Sigmoid colon (tissue), 4 donors: Measurements from ENCODE around the gene PLCH2.

Experiments
- EP300 ChIP-seq, 4 donors: sonication (generic); formaldehyde crosslinking; IDR thresholded peaks; one replicate each; pipeline ENCODE4 v1.6.1; 2017; ENCODE audit warnings: antibody characterized with exemption in 4 of 4
- POLR2A ChIP-seq, 2 donors: fragments of 450-650 bp; IDR thresholded peaks; one replicate each; pipeline ENCODE4 v1.6.1; 2016; ENCODE audit warnings: antibody characterized with exemption in 2 of 2, mild to moderate bottlenecking in 2 of 2, moderate library complexity in 2 of 2
- TF ChIP-seq, protein P1 (sequence below), 4 experiments: fragments of 450-650 bp in 3 of 4; fragments of 200-600 bp in 1 of 4; IDR thresholded peaks; one replicate each; pipeline ENCODE4 v1.5.1; 2016 to 2019; ENCODE audit warnings: antibody characterized with exemption in 4 of 4, mild to moderate bottlenecking in 3 of 4, moderate library complexity in 2 of 4

DNA sequence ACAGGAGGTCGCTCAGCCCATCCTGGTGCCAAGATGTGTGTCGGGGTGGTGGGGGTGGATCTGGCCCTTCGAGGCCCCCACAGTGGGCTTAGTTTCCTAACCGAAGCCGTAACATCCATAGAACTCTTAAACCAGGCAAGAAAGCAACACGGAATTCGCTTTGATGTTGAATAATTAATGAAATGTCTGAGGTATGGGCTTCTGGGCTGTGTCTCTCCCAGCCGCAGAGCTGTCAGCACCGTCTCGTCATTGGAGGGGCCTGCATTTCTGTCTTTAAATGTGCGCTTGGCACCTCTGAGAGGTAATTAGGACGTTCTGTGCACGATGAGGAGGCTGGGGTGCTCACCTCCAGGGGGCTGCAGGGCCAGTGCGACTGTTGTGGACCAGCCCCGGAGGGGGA, 13.3 kb upstream of the PLCH2 start:
- TF ChIP-seq, protein P1, sequence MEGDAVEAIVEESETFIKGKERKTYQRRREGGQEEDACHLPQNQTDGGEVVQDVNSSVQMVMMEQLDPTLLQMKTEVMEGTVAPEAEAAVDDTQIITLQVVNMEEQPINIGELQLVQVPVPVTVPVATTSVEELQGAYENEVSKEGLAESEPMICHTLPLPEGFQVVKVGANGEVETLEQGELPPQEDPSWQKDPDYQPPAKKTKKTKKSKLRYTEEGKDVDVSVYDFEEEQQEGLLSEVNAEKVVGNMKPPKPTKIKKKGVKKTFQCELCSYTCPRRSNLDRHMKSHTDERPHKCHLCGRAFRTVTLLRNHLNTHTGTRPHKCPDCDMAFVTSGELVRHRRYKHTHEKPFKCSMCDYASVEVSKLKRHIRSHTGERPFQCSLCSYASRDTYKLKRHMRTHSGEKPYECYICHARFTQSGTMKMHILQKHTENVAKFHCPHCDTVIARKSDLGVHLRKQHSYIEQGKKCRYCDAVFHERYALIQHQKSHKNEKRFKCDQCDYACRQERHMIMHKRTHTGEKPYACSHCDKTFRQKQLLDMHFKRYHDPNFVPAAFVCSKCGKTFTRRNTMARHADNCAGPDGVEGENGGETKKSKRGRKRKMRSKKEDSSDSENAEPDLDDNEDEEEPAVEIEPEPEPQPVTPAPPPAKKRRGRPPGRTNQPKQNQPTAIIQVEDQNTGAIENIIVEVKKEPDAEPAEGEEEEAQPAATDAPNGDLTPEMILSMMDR (IDR thresholded peaks at IDR 0.05): no peak
- TF ChIP-seq POLR2A (IDR thresholded peaks at IDR 0.05) (no peak), EP300 (IDR thresholded peaks at IDR 0.05) (no peak)
